GM18907 (cell line): ENCODE measurements around the gene PLXNA1.
A peak's percentile ranks its signal among the peaks of the same experiment; 100 is the strongest.

Source experiments
- ATAC-seq: cut with Tn5 transposase; IDR thresholded peaks from one replicate; pipeline ENCODE4 v1.9.1; 2021; ENCODE audit warnings: mild to moderate bottlenecking, moderate library complexity; ENCODE audit not compliant: unreplicated experiment

The PLXNA1 gene

DNA sequence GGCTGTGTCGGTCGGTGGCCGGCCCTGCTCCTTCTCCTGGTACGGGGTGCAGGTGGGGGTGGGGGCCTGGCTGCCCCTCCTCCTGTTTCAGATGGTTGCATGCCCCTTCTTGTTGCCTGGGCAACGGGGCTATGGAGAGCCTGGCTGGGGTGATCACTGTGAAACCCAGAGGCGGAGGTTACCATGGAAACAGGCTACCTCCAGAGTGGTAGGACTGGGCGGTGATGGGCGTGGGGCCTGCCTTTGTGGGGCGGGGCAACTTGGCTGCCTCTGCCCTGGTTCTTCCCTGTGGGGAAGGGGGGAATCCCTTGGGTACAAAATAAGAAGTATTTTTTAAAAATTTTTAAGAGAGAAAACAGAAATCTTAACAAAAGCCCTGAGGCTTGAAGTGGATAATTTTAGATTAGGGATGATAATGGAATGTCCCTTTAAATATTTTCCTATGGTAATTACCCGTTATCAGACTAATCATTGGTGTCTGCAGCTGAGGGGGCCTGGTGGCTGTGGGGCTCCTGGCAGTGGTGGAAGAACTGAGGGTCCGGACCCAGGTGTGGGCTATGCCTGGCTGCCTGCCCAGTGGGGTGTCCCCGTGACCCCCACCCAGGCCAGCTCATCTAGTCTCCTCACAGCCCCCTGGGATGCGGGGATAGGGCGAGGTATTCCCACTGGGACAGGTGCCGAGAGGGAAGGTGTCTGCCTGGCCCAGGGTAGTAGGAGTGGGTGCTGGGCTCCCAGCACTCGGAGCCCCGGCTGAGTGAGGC lies 32.5 kb downstream of the PLXNA1 start:
- ATAC-seq: peak; percentile 49

DNA sequence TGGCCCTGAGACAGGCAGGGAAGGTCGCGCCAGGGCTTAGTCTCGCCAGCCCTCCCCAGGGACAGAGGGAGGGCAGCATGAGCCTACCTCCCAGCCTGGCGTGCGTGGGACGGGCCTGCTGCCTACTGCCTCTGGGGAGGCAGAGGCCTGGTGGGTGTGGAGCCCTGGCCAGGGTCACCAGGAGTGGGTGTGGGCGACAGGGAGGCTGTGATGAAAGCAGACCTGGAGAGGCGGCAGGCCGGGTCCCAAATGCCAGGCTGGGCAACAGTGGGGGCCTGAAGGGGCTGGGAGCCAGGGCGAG lies 33.1 kb downstream of the PLXNA1 start:
- ATAC-seq: no peak

GRCh38 chr3:127016461-127016860 lies 33.5 kb downstream of the PLXNA1 start:
- no peak for ATAC-seq

DNA sequence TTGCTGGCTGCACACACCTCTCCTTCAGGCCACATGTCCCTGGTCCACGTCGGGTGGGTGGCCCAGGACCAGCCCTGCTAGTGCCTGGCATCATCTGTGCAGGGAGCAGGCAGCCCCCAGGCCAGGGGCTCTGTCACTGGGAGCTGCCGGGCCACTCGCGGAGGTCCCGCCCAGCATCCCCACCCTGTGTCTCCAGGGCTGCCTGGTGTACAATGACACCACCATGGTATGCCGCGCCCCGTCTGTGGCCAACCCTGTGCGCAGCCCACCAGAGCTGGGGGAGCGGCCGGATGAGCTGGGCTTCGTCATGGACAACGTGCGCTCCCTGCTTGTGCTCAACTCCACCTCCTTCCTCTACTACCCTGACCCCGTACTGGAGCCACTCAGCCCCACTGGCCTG lies 34.3 kb downstream of the PLXNA1 start:
- no peak for ATAC-seq

DNA sequence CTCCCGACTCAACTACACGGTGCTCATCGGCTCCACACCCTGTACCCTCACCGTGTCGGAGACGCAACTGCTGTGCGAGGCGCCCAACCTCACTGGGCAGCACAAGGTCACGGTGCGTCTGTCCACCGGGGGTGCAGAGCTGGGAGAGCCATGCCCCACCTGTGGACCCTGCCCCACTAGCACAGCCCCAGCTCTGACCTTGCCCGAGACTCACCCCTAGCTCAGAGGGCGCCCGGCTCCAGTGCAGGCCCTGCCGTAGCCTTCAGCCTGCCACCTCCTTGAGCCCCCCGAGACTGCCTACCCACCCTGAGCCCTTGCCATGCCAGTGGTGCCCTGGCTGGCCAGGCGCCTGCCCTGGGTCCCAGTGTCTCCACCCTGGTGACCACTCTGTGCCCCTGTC lies 34.9 kb downstream of the PLXNA1 start:
- ATAC-seq: no peak

DNA sequence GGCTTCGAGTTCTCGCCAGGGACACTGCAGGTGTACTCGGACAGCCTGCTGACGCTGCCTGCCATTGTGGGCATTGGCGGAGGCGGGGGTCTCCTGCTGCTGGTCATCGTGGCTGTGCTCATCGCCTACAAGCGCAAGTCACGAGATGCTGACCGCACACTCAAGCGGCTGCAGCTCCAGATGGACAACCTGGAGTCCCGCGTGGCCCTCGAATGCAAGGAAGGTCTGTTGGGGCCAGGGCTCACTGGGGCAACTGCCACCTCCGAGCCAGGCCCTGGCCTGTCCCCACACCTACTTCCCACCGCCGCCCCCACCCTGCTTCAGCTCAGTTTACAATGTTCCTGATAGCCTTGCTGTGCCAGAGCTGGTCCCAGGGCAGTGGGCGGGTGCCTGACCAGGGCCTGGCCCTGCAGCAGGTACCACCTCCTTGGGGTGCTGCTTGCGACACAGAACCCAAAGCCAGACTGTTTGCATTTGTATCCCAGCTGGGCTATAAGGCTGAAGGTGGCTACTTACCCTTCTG lies 35.5 kb downstream of the PLXNA1 start:
- ATAC-seq: no peak

DNA sequence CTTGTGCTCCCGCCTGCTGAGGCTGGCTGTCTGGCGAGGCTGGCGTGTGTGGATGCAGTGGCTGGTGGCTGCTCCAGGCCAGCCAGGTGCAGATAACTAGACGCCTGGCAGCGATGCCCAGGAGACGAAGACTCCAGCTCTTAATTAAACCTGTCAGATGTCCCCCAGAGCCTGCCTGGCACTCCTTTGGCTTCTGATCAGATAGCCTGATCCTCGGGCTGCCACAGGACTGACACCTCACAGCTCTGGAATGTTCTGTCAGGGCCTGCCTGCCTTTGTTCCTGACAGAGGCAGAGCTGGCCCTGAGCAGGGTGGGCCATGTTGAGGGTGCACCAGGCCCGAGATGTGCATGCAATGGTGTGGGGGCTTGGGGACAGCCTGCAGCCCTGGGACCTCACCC lies 36.5 kb downstream of the PLXNA1 start:
- ATAC-seq: no peak

GRCh38 chr3:127020543-127020942 lies 37.6 kb downstream of the PLXNA1 start:
- ATAC-seq: no peak

DNA sequence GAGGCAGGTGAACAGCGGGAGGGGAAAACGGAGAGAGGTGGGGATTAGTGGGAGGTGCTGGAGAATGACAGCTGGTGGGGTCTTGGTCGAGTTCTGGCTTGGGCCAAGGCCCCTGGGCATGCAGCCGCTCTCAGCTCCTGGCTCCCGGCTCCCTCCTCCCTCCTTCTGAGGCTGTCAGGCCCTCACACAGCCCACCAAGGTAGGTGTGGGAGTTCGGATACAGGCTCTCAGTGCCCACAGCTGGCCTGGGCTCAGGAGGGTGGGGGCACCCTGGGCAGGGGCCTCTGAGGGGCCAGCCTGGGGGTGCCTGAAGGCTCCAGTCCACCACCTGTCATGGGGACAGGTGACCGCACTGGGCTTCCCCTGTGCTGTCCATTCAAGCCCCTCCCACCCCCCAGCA lies 39.9 kb downstream of the PLXNA1 start:
- ATAC-seq: no peak

- no peak for ATAC-seq
Observed at GRCh38 chr3:127025456-127025855, 42.5 kb downstream of the PLXNA1 start.

DNA sequence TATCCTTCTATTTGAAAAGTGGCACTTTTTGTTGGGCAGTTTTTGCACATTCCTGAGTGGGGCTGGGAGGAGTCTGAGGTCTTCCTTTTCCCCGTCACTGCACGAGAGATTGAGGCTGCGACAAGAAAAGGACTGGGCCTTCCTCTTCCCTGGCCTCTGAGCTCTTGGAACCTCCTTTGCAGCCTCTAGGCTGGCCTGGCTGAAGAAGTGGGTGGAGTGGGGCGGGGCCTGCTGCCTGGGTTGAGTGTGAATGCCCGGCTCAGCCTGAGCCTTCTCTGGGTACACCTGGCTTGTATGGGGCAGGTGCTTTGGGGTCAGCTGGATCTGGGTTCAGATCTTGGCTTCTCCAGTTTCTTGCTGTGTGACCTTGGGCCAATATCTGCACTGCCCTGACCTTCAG lies 43.1 kb downstream of the PLXNA1 start:
- ATAC-seq: no peak

GRCh38 chr3:127026661-127027060 lies 43.7 kb downstream of the PLXNA1 start:
- ATAC-seq: no peak

DNA sequence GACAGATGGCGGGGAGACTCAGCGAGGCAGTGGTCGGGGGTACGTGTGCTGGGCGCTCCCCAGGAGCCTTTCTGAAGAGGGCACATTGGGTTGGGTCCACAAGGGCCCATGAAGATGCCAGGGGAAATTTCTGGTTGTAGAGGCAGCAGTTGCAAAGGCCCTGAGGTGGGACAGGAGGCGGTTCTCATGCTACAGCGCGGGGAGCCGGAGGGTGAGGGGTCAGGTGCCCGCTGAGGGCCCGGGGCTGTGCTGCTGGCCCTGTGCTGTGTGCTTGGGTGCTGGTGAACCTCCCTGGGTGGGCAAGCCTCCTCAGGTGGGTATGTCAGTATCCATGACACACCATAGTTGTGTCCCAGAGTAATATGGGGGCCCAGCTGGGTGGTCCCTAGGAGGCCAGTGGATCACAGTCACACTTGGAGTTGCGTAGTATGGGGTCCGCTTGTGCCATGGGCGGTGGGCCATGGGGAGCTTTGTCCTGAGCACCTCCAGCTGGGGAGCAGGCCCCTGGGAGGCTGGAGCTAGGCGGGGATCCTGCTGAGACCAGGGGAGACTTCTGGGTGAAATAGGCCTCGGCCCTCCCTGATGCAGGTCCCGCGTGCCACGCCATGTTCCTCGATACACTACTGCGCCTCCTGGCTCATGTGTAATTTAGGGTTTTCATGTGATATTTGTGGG lies 44.3 kb downstream of the PLXNA1 start:
- no peak for ATAC-seq

DNA sequence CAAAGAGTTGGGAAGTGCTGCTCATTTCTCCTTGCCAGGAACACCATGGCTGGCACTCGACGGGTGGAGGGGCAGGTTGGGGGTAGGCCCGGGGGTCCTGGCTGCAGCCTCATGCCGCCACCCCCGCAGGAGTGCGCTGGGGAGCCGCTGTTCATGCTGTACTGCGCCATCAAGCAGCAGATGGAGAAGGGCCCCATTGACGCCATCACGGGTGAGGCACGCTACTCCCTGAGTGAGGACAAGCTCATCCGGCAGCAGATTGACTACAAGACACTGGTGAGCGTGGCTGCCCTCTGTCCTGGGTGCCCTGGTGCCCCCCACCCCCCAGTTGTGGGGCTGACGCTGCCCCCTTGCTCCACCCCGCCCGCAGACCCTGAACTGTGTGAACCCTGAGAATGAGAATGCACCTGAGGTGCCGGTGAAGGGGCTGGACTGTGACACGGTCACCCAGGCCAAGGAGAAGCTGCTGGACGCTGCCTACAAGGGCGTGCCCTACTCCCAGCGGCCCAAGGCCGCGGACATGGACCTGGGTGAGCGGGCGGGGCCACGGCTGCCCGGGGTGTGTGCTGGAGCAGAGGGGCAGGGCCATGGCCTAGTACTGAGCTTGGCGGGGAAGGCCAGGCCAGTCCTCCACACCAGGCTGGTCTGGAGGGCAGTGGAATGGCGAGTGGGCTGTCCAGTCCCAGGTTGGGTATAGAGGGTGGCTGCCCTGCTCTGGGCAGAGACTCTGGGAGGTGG lies 45.1 kb downstream of the PLXNA1 start:
- no peak for ATAC-seq

- no peak for ATAC-seq
Observed at GRCh38 chr3:127028781-127029657, 46.1 kb downstream of the PLXNA1 start.

DNA sequence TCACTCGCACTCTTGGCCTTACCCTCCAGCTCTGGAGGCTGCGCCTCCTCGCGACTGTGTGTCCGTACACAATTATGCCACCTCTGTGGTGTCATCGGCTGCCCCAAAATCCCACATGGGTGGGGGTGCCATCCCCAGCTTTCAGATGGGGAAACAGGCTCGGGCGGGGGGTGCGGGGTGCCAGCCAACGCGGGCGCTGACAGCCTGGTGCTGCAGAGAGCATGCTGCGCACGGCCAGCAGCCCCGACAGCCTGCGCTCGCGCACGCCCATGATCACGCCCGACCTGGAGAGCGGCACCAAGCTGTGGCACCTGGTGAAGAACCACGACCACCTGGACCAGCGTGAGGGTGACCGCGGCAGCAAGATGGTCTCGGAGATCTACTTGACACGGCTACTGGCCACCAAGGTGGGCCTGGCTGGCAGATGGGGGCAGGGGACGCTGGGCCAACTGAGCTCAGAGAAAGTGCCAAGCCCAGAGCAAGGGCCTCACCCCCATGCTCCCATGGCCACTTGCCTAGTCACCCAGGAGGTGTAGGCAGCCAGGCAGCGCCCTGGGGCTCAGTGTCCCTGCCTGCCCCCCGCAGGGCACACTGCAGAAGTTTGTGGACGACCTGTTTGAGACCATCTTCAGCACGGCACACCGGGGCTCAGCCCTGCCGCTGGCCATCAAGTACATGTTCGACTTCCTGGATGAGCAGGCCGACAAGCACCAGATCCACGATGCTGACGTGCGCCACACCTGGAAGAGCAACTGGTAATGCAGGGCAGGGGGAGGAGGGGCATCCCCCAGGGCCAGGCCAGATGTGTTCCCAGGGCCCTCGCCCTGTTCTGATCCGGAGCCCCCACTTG lies 47.0 kb downstream of the PLXNA1 start:
- no peak for ATAC-seq

DNA sequence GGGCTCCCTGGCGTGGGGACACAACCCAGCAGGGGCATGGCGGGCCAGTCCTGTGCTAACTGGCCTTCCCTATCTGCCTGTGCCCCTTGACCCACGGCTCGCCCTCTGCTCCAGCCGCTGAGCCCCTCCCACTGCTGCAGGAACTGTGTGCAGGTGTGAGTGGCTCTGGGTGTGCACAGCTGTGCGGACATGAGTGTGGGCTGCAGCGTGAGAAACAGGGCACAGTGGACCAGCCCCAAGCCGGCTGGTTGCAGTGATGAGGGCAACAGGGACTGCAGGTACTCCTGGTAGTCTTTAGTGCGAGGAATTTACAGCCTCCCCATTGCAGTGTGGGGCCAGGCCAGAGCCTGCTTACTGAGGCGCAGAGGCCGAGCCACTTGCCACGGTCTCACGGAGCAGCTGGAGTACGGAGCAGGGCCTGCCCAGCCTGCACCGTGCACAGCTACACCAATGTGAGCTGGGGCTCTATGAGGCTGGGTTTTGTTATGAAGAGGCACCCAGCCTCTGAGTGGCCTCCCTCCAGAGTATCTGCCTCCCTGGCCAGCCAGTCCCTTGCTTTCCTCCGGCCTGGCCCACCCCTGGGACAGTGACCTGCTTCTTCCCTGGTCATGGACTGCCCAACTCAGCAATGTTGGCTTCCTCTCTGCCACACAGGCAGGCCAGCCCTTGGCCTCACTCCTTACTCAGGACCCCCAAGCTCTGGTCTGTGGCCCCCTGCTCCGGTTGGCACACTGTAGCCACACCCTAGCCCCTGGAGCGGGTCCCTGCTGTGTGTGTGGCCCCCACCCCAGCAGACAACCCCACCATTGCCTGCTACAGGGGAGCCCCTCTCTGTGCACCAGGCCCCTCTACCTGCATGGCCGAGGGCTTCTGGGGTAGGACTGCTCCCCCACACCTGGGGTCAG lies 47.8 kb downstream of the PLXNA1 start:
- no peak for ATAC-seq

GRCh38 chr3:127031413-127031810 lies 48.5 kb downstream of the PLXNA1 start:
- ATAC-seq: no peak

GRCh38 chr3:127031845-127032244 lies 48.9 kb downstream of the PLXNA1 start:
- ATAC-seq: no peak
